Measurements from ENCODE around the gene FAM9C. TPM values are rescaled to one million over a fixed set of nuclear protein-coding genes. Genes with fewer than 3 reads are reported as not detected.

Gene FAM9C
- total and polyA plus RNA-seq, 2 donors (not counting 3 experiments of a cell fraction or from before 2014, with no cell fraction given): not detected

DNA sequence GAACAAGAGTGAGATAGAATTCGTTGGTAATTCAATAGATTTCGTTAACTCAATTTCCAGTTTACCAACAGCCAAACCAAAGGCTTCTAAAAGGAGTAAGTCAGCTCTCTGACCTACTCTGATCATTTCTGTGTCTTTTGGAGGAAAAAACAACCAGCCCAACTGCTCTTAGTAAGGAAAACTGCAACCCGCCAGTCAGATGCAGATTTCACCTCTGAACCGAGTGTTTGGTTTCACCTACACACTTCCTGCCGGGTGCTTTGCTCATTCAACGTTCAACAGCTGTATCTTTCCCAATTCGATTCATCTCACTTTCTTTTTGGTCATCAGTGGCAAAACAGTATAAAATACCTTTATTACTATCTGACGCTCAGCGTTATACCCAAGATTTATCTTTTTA, 45.0 kb downstream of the FAM9C start:
- no peaks in the 10 kb centered on the region for H4K20me1 ChIP-seq (replicated peaks; ENCODE audit: control insufficient read depth, extremely low read depth, insufficient read depth, low read length)
- peaks cover 3% of the 10 kb centered on the region for H3K4me1 ChIP-seq (ENCODE audit: control insufficient read depth, extremely low read depth, insufficient read depth, low read length)
- no peak for DNase-seq (ENCODE audit: low read depth, low spot score)
- ChIA-PET POLR2A (no interaction called here), CTCF (interaction anchor here (1.9 kb wide), 1 partner anchor 53 kb away, joined by 5 read pairs; no protein-coding TSS in a partner anchor)
- dilution Hi-C loops (cut with MboI; ENCODE audit: extremely low pct_ligation_motif_present, low sequenced_read_pairs) (no loop called here), intact Hi-C loops (cut with micrococcal nuclease) (no loop called here)
- H3K9me3 ChIP-seq (replicated peaks; ENCODE audit: control insufficient read depth, insufficient read depth, low read length): no peaks in the 10 kb centered on the region
- no TSS peak for BruUV-seq (replicated peaks)
- no peaks in the 10 kb centered on the region for H3K36me3 ChIP-seq (ENCODE audit: control insufficient read depth in 2 of 2, extremely low read depth in 1 of 2, insufficient read depth in 2 of 2, low read length in 2 of 2)
- H3K9me1 ChIP-seq (replicated peaks; ENCODE audit: control insufficient read depth, extremely low read depth, insufficient read depth, low read length): no peaks in the 10 kb centered on the region
- no peaks in the 10 kb centered on the region for H3K27me3 ChIP-seq (ENCODE audit: control insufficient read depth in 2 of 2, insufficient read depth in 2 of 2, low read length in 2 of 2)
- no peaks in the 10 kb centered on the region for H3K79me2 ChIP-seq (ENCODE audit: control insufficient read depth, insufficient read depth, low read length)
- FAIRE-seq: no peak
- no peak for TF ChIP-seq MAX (IDR thresholded peaks at IDR 0.05; ENCODE audit: insufficient read depth, insufficient read length)
- no peak for TF ChIP-seq GATA2 (IDR thresholded peaks at IDR 0.05; ENCODE audit: insufficient read depth, insufficient read length, low read depth, low read length)
- TF ChIP-seq, protein P1, sequence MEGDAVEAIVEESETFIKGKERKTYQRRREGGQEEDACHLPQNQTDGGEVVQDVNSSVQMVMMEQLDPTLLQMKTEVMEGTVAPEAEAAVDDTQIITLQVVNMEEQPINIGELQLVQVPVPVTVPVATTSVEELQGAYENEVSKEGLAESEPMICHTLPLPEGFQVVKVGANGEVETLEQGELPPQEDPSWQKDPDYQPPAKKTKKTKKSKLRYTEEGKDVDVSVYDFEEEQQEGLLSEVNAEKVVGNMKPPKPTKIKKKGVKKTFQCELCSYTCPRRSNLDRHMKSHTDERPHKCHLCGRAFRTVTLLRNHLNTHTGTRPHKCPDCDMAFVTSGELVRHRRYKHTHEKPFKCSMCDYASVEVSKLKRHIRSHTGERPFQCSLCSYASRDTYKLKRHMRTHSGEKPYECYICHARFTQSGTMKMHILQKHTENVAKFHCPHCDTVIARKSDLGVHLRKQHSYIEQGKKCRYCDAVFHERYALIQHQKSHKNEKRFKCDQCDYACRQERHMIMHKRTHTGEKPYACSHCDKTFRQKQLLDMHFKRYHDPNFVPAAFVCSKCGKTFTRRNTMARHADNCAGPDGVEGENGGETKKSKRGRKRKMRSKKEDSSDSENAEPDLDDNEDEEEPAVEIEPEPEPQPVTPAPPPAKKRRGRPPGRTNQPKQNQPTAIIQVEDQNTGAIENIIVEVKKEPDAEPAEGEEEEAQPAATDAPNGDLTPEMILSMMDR (IDR thresholded peaks at IDR 0.05; ENCODE audit: extremely low read depth in 1 of 2, insufficient read depth in 1 of 2, low read depth in 1 of 2, low read length in 2 of 2): no peak
- TF ChIP-seq POLR2A (IDR thresholded peaks at IDR 0.05; ENCODE audit: low read depth, low read length): no peak
- no peak for TF ChIP-seq EZH2 (IDR thresholded peaks at IDR 0.05; ENCODE audit: borderline replicate concordance, low read depth, low read length, severe bottlenecking)
- no peak for TF ChIP-seq JUN (IDR thresholded peaks at IDR 0.05; ENCODE audit: borderline replicate concordance, insufficient read depth, insufficient read length, low read depth)
- TF ChIP-seq POLR2AphosphoS5 (IDR thresholded peaks at IDR 0.05; ENCODE audit: insufficient read depth, low read depth, low read length): no peak
- no peak overlapping the region for H3K4me3 ChIP-seq (replicated peaks in 1 of 3; ENCODE audit: insufficient read depth in 1 of 3, low read depth in 1 of 3, low read length in 3 of 3)
- no peak overlapping the region for H3K9ac ChIP-seq (replicated peaks; ENCODE audit: extremely low read depth, insufficient read depth, low read length)
- no peak overlapping the region for H3K27ac ChIP-seq (ENCODE audit: insufficient read depth, low read depth, low read length)
- H2AFZ ChIP-seq (ENCODE audit: low read depth, low read length): no peak overlapping the region
- H3K4me2 ChIP-seq (ENCODE audit: insufficient read depth, low read length): no peak overlapping the region

Measured in endothelial cell of umbilical vein (primary cell).